Mesendoderm (in vitro differentiated cells): Measurements from ENCODE around the gene PTPN6.

Source experiments
- DNase-seq: peaks from one replicate; pipeline ENCODE4 v3.0.0; 2013
- H2AK5ac ChIP-seq: 2 replicates; pipeline ENCODE4 v1.6.1; 2013; ENCODE audit warnings: low read length, inconsistent platforms
- H2BK120ac ChIP-seq: 2 replicates; pipeline ENCODE4 v1.6.1; 2013; ENCODE audit warnings: low read depth, mild to moderate bottlenecking, low read length, moderate library complexity, mixed read lengths
- H2BK15ac ChIP-seq: replicated peaks from 2 replicates; pipeline ENCODE4 v1.6.1; 2013; ENCODE audit warnings: low read depth, mild to moderate bottlenecking, moderate library complexity
- H2BK5ac ChIP-seq: 2 replicates; pipeline ENCODE4 v1.6.1; 2013; ENCODE audit warnings: low read length, inconsistent platforms
- H3K18ac ChIP-seq: 2 replicates; pipeline ENCODE4 v1.6.1; 2013; ENCODE audit warnings: mild to moderate bottlenecking, low read length, mixed read lengths
- H3K23ac ChIP-seq: one replicate; pipeline ENCODE4 v1.6.1; 2013; ENCODE audit warnings: low read length
- H3K27ac ChIP-seq: 2 replicates; pipeline ENCODE4 v1.5.1; 2013; ENCODE audit warnings: low read depth, mild to moderate bottlenecking, inconsistent platforms, low read length, moderate library complexity
- H3K27me3 ChIP-seq: 2 replicates; pipeline ENCODE4 v1.6.1; 2013; ENCODE audit warnings: low read length, control low read depth, mild to moderate bottlenecking, inconsistent platforms; ENCODE audit not compliant: insufficient read depth, poor library complexity
- H3K36me3 ChIP-seq: 2 replicates; pipeline ENCODE4 v1.6.1; 2013; ENCODE audit warnings: low read length, inconsistent platforms; ENCODE audit not compliant: control insufficient read depth, insufficient read depth
- H3K4ac ChIP-seq: one replicate; pipeline ENCODE4 v1.6.1; 2013; ENCODE audit warnings: low read depth, mild to moderate bottlenecking, low read length, moderate library complexity
- H3K4me1 ChIP-seq: 2 replicates; pipeline ENCODE4 v1.6.1; 2013; ENCODE audit warnings: low read depth, low read length, inconsistent platforms; ENCODE audit not compliant: control insufficient read depth
- H3K4me2 ChIP-seq: 2 replicates; pipeline ENCODE4 v1.6.1; 2013; ENCODE audit warnings: low read length
- H3K4me3 ChIP-seq: 2 replicates; pipeline ENCODE4 v1.5.1; 2013; ENCODE audit warnings: mild to moderate bottlenecking, low read length
- H3K56ac ChIP-seq: one replicate; pipeline ENCODE4 v1.6.1; 2013; ENCODE audit warnings: low read length
- H3K79me1 ChIP-seq: 2 replicates; pipeline ENCODE4 v1.6.1; 2013; ENCODE audit warnings: low read length, inconsistent platforms
- H3K79me2 ChIP-seq: 2 replicates; pipeline ENCODE4 v1.6.1; 2013; ENCODE audit warnings: mild to moderate bottlenecking, low read length; ENCODE audit not compliant: control insufficient read depth, insufficient read depth
- H3K9ac ChIP-seq: 2 replicates; pipeline ENCODE4 v1.6.1; 2013; ENCODE audit warnings: low read length, inconsistent platforms
- H4K5ac ChIP-seq: one replicate; pipeline ENCODE4 v1.6.1; 2013; ENCODE audit warnings: low read length
- H4K8ac ChIP-seq: one replicate; pipeline ENCODE4 v1.6.1; 2013; ENCODE audit warnings: low read depth, mild to moderate bottlenecking, control low read depth, low read length, moderate library complexity
- WGBS: extraction: QIAGEN DNeasy Blood & Tissue Kit; methylation state at CpG from one replicate; pipeline ENCODE4 v1.1.7; 2013; ENCODE audit warnings: low lambda C conversion rate, missing lambda C conversion rate; ENCODE audit not compliant: insufficient coverage; ENCODE audit errors: extremely low coverage; 5-methylcytosine and 5-hydroxymethylcytosine counted together

Gene PTPN6

GRCh38 chr12:6952863-6953441 lies 1.8 kb downstream of the PTPN6 start:
- Histone ChIP-seq H3K27ac (no peak overlapping the region), H3K4me1 (no peaks in the 10 kb centered on the region), H3K4ac (no peak overlapping the region), H4K8ac (no peak overlapping the region), H2BK15ac (no peak overlapping the region), H3K79me2 (no peaks in the 10 kb centered on the region), H3K18ac (no peak overlapping the region), H3K56ac (peak overlapping the region; percentile 43), H3K4me3 (no peak overlapping the region), H3K4me2 (no peak overlapping the region), H3K23ac (no peak overlapping the region), H2BK120ac (no peak overlapping the region), H3K27me3 (no peaks in the 10 kb centered on the region), H2AK5ac (no peak overlapping the region), H3K9ac (peak overlapping the region; percentile 3), H2BK5ac (no peak overlapping the region), H3K36me3 (no peaks in the 10 kb centered on the region), H4K5ac (no peak overlapping the region), H3K79me1 (no peaks in the 10 kb centered on the region)
- no peak for DNase-seq
- WGBS, result no CpG with 5 or more reads among the region's 15 CpGs

GRCh38 chr12:6953442-6954315 lies 2.5 kb downstream of the PTPN6 start:
- no peak overlapping the region for H4K5ac ChIP-seq
- H3K27me3 ChIP-seq, result no peaks in the 10 kb centered on the region
- no peak overlapping the region for H3K18ac ChIP-seq
- WGBS, result no CpG with 5 or more reads among the region's 24 CpGs
- no peak overlapping the region for H2BK15ac ChIP-seq
- H3K4me2 ChIP-seq, result no peak overlapping the region
- H3K4me1 ChIP-seq, result no peaks in the 10 kb centered on the region
- no peaks in the 10 kb centered on the region for H3K79me1 ChIP-seq
- H3K4me3 ChIP-seq, result no peak overlapping the region
- H3K79me2 ChIP-seq, result no peaks in the 10 kb centered on the region
- H3K27ac ChIP-seq, result no peak overlapping the region
- no peak overlapping the region for H2BK5ac ChIP-seq
- H4K8ac ChIP-seq, result no peak overlapping the region
- no peak for DNase-seq
- H3K4ac ChIP-seq, result no peak overlapping the region
- H3K23ac ChIP-seq, result no peak overlapping the region
- H3K56ac ChIP-seq, result peak overlapping the region; percentile 18
- H3K9ac ChIP-seq, result peak overlapping the region; percentile 3
- H3K36me3 ChIP-seq, result no peaks in the 10 kb centered on the region
- no peak overlapping the region for H2BK120ac ChIP-seq
- no peak overlapping the region for H2AK5ac ChIP-seq

GRCh38 chr12:6954316-6955107 lies 3.4 kb downstream of the PTPN6 start:
- no peaks in the 10 kb centered on the region for H3K4me1 ChIP-seq
- no CpG with 5 or more reads among the region's 21 CpGs for WGBS
- no peak overlapping the region for H3K4me2 ChIP-seq

GRCh38 chr12:6955108-6956020 lies 4.2 kb downstream of the PTPN6 start:
- no peaks in the 10 kb centered on the region for H3K4me1 ChIP-seq
- H2AK5ac ChIP-seq, result no peak overlapping the region
- H3K79me2 ChIP-seq, result no peaks in the 10 kb centered on the region
- H3K56ac ChIP-seq, result no peak overlapping the region
- no peaks in the 10 kb centered on the region for H3K27me3 ChIP-seq
- DNase-seq, result no peak
- H2BK5ac ChIP-seq, result no peak overlapping the region
- H3K9ac ChIP-seq, result no peak overlapping the region
- no peak overlapping the region for H2BK15ac ChIP-seq
- no peak overlapping the region for H4K8ac ChIP-seq
- H3K4me2 ChIP-seq, result no peak overlapping the region
- H3K23ac ChIP-seq, result no peak overlapping the region
- no peak overlapping the region for H4K5ac ChIP-seq
- no peak overlapping the region for H2BK120ac ChIP-seq
- WGBS, result no CpG with 5 or more reads among the region's 22 CpGs
- H3K4me3 ChIP-seq, result no peak overlapping the region
- no peaks in the 10 kb centered on the region for H3K36me3 ChIP-seq
- no peaks in the 10 kb centered on the region for H3K79me1 ChIP-seq
- H3K4ac ChIP-seq, result no peak overlapping the region
- H3K27ac ChIP-seq, result no peak overlapping the region
- no peak overlapping the region for H3K18ac ChIP-seq

More at GRCh38 chr12:6954316-6955107, 3.4 kb downstream of the PTPN6 start:
- H3K18ac ChIP-seq, result no peak overlapping the region
- H3K9ac ChIP-seq, result no peak overlapping the region
- H2BK15ac ChIP-seq, result no peak overlapping the region
- no peaks in the 10 kb centered on the region for H3K27me3 ChIP-seq
- H2AK5ac ChIP-seq, result no peak overlapping the region
- no peaks in the 10 kb centered on the region for H3K36me3 ChIP-seq
- H3K27ac ChIP-seq, result no peak overlapping the region
- no peak for DNase-seq
- no peak overlapping the region for H2BK120ac ChIP-seq
- no peak overlapping the region for H2BK5ac ChIP-seq
- H3K4me3 ChIP-seq, result no peak overlapping the region
- H3K79me2 ChIP-seq, result no peaks in the 10 kb centered on the region
- H3K23ac ChIP-seq, result no peak overlapping the region
- no peak overlapping the region for H4K5ac ChIP-seq
- no peak overlapping the region for H4K8ac ChIP-seq
- H3K4ac ChIP-seq, result no peak overlapping the region
- H3K56ac ChIP-seq, result peak overlapping the region; percentile 25
- no peaks in the 10 kb centered on the region for H3K79me1 ChIP-seq

- Histone ChIP-seq H3K4me2 (no peak overlapping the region), H2BK120ac (no peak overlapping the region), H4K8ac (no peak overlapping the region), H3K23ac (no peak overlapping the region), H2BK15ac (no peak overlapping the region), H3K36me3 (no peaks in the 10 kb centered on the region), H2BK5ac (no peak overlapping the region), H3K4me3 (no peak overlapping the region), H3K79me1 (no peaks in the 10 kb centered on the region), H3K18ac (no peak overlapping the region), H3K4ac (no peak overlapping the region), H4K5ac (no peak overlapping the region), H3K27me3 (no peaks in the 10 kb centered on the region), H3K9ac (no peak overlapping the region), H3K4me1 (peaks cover under 1% of the 10 kb centered on the region), H2AK5ac (no peak overlapping the region), H3K27ac (no peak overlapping the region), H3K79me2 (no peaks in the 10 kb centered on the region), H3K56ac (no peak overlapping the region)
- DNase-seq, result no peak
- WGBS, result no CpG with 5 or more reads among the region's 28 CpGs
Observed at GRCh38 chr12:6956021-6956727, 5.0 kb downstream of the PTPN6 start.
